Stimulated activated CD8-positive, alpha-beta memory T cell treated with anti-CD3 and anti-CD28 coated beads, Interleukin-15, amount 100 ng/mL, for 24 hours (primary cell): ENCODE measurements around the gene CD7.

Experiments used
- DNase-seq: peaks from one replicate; pipeline ENCODE4 v3.0.0-alpha.2; 2020; ENCODE audit warnings: low read depth

The CD7 gene

GRCh38 chr17:82314012-82314726 is 3.2 kb downstream of the CD7 start:
- DNase-seq: no peak

- DNase-seq: no peak
These were observed 4.0 kb downstream of the CD7 start for GRCh38 chr17:82313195-82314011.

- no peak for DNase-seq
These were observed 5.4 kb downstream of the CD7 start for GRCh38 chr17:82311971-82312370.

- no peak for DNase-seq
These were observed 6.5 kb downstream of the CD7 start for GRCh38 chr17:82310877-82311276.

GRCh38 chr17:82309656-82310570 is 7.5 kb downstream of the CD7 start:
- DNase-seq: no peak

- DNase-seq: no peak
These were observed 11.6 kb downstream of the CD7 start for GRCh38 chr17:82305727-82306300.

- no peak for DNase-seq
These were observed 12.3 kb downstream of the CD7 start for GRCh38 chr17:82304826-82305726.

GRCh38 chr17:82303944-82304808 is 13.2 kb downstream of the CD7 start:
- no peak for DNase-seq

- DNase-seq: no peak
These were observed 14.1 kb downstream of the CD7 start for GRCh38 chr17:82302991-82303943.

- DNase-seq: no peak
These were observed 14.8 kb downstream of the CD7 start for GRCh38 chr17:82302568-82302963.

- no peak for DNase-seq
These were observed 15.4 kb downstream of the CD7 start for GRCh38 chr17:82301916-82302567.

GRCh38 chr17:82301300-82301915 is 16.0 kb downstream of the CD7 start:
- no peak for DNase-seq

- no peak for DNase-seq
These were observed 16.6 kb downstream of the CD7 start for GRCh38 chr17:82300707-82301270.

- DNase-seq: no peak
These were observed 17.2 kb downstream of the CD7 start for GRCh38 chr17:82300228-82300627.

- no peak for DNase-seq
These were observed 18.0 kb downstream of the CD7 start for GRCh38 chr17:82299452-82299851.

GRCh38 chr17:82298538-82299421 is 18.6 kb downstream of the CD7 start:
- DNase-seq: no peak
